Caki2 (cell line): ENCODE measurements around the gene FARSB. TPM values are rescaled to one million over a fixed set of nuclear protein-coding genes. Genes with fewer than 3 reads are reported as not detected.

Experiments
- DNase-seq: peaks from one replicate; pipeline ENCODE4 v3.0.0-alpha.2; 2015; ENCODE audit warnings: low read depth
- in situ Hi-C: cut with HindIII; loops from 2 replicates; pipeline ENCODE4 v1.10.0; 2016; ENCODE audit warnings: low sequenced_read_pairs, low pct_unique_long_range_greater_than_20kb, mixed read lengths
- total RNA-seq: library from RNA; depleted of rRNA; stranded (reverse); fragments of >200 nt; shearing (Covaris generic); gene quantifications from 2 replicates; pipeline ENCODE4 v1.2.3, GENCODE V29; 2014; ENCODE audit warnings: low replicate concordance

Gene FARSB
- total RNA-seq, 1 experiment from 2014 or later, result 3.4 TPM

- in situ Hi-C loops, result no loop called here
- DNase-seq, result no peak
These were observed 80.3 kb downstream of the FARSB start for GRCh38 chr2:222575618-222576017.

GRCh38 chr2:222572751-222573174 is 83.1 kb downstream of the FARSB start:
- peak; percentile 7 for DNase-seq
- in situ Hi-C loops, result no loop called here

- no peak for DNase-seq
- in situ Hi-C loops, result no loop called here
These were observed 83.6 kb downstream of the FARSB start for GRCh38 chr2:222572264-222572721.

- in situ Hi-C loops, result no loop called here
- DNase-seq, result no peak
These were observed 86.1 kb downstream of the FARSB start for GRCh38 chr2:222569826-222570225.

GRCh38 chr2:222568865-222569264 is 87.0 kb downstream of the FARSB start:
- DNase-seq, result no peak
- in situ Hi-C loops, result no loop called here

- DNase-seq, result no peak
- in situ Hi-C loops, result no loop called here
These were observed 89.7 kb downstream of the FARSB start for GRCh38 chr2:222566229-222566628.

- DNase-seq, result no peak
- in situ Hi-C loops, result no loop called here
These were observed 92.0 kb downstream of the FARSB start for GRCh38 chr2:222563936-222564335.

- in situ Hi-C loops, result no loop called here
These were observed 92.7 kb downstream of the FARSB start for GRCh38 chr2:222563106-222563718.

GRCh38 chr2:222561817-222562645 is 93.9 kb downstream of the FARSB start:
- peak; percentile 60 for DNase-seq
- in situ Hi-C loops, result no loop called here

More at GRCh38 chr2:222563106-222563718, 92.7 kb downstream of the FARSB start:
- no peak for DNase-seq

GRCh38 chr2:222561151-222561550 is 94.7 kb downstream of the FARSB start:
- DNase-seq, result no peak
- in situ Hi-C loops, result no loop called here

- in situ Hi-C loops, result no loop called here
- no peak for DNase-seq
These were observed 101.4 kb downstream of the FARSB start for GRCh38 chr2:222554517-222554916.

GRCh38 chr2:222548992-222549391 is 106.9 kb downstream of the FARSB start:
- no peak for DNase-seq
- in situ Hi-C loops, result no loop called here

- in situ Hi-C loops, result no loop called here
- no peak for DNase-seq
These were observed 108.8 kb downstream of the FARSB start for GRCh38 chr2:222547083-222547482.

GRCh38 chr2:222545823-222546795 is 109.8 kb downstream of the FARSB start:
- in situ Hi-C loops, result no loop called here
- no peak for DNase-seq

GRCh38 chr2:222544661-222545060 is 111.2 kb downstream of the FARSB start:
- no peak for DNase-seq
- in situ Hi-C loops, result no loop called here

- DNase-seq, result no peak
- in situ Hi-C loops, result no loop called here
These were observed 117.4 kb downstream of the FARSB start for GRCh38 chr2:222538535-222538934.

GRCh38 chr2:222535477-222535876 is 120.4 kb downstream of the FARSB start:
- in situ Hi-C loops, result no loop called here
- no peak for DNase-seq

- in situ Hi-C loops, result no loop called here
- no peak for DNase-seq
These were observed 123.6 kb downstream of the FARSB start for GRCh38 chr2:222532315-222532714.
